SK-N-SH (cell line): Measurements from ENCODE around the gene ESPL1.

Experiments used
- CTCF ChIP-seq: fragments of 200-600 bp; sonication (generic); IDR thresholded peaks from 2 replicates; pipeline ENCODE4 v1.6.1; 2017; ENCODE audit warnings: antibody characterized with exemption, mild to moderate bottlenecking, moderate library complexity
- GATA2 ChIP-seq: sonication (generic); formaldehyde crosslinking; IDR thresholded peaks from 2 replicates; pipeline ENCODE4 v1.5.0; 2020; ENCODE audit warnings: mild to moderate bottlenecking, missing genetic modification reagents
- PBX3 ChIP-seq: IDR thresholded peaks from 2 replicates; pipeline ENCODE4; 2012
- REST ChIP-seq: IDR thresholded peaks from 2 replicates; pipeline ENCODE4 v1.6.1; 2012; ENCODE audit warnings: mild to moderate bottlenecking, low read depth, low read length, moderate library complexity
- RFX5 ChIP-seq: IDR thresholded peaks from 2 replicates; pipeline ENCODE4 v1.6.1; 2012; ENCODE audit warnings: mild to moderate bottlenecking, improper control_type of control experiment, low read length
- TCF12 ChIP-seq: IDR thresholded peaks from 2 replicates; pipeline ENCODE4 v1.4.0; 2012

GRCh38 chr12:53227341-53227740 lies 40.8 kb upstream of the ESPL1 start:
- TF ChIP-seq CTCF (no peak), REST (no peak), RFX5 (no peak), GATA2 (no peak), TCF12 (no peak), PBX3 (no peak)
